Stimulated activated CD8-positive, alpha-beta memory T cell treated with anti-CD3 and anti-CD28 coated beads, Interleukin-4, amount 100 ng/mL, for 1 hour (primary cell): ENCODE data around the gene ZFYVE19.
"Not testable (repeated sequence)": the region's sequence is repeated elsewhere in the genome, so short reads cannot be mapped to it uniquely, and the experiment has no call there.

Source experiments
- DNase-seq, 2 donors: peaks; one replicate each; pipeline ENCODE4 v3.0.0-alpha.2; 2020; ENCODE audit warnings: low read depth in 2 of 2, low spot score in 1 of 2

ZFYVE19 gene

GRCh38 chr15:40845511-40846284, 38.8 kb downstream of the ZFYVE19 start:
- no peak for DNase-seq

DNA sequence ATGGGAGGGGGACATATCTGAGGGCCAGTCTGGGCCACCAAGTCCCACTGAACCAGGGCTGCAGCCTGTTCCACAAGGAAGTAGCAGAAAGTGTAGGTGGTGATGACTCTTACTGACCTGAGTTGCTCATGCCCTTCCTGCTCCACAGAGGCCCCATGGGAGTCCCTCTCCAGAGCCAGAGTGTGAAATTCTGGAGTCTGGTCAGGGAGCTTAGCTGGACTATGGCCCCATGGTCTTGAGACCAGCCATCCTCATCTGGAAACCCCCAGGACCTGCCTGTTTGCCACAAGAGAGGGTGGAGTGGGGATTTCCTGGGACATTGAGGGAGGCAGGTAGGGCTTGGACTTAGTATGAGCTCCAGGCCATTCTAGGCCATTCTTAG, 39.9 kb downstream of the ZFYVE19 start:
- DNase-seq: no peak

DNA sequence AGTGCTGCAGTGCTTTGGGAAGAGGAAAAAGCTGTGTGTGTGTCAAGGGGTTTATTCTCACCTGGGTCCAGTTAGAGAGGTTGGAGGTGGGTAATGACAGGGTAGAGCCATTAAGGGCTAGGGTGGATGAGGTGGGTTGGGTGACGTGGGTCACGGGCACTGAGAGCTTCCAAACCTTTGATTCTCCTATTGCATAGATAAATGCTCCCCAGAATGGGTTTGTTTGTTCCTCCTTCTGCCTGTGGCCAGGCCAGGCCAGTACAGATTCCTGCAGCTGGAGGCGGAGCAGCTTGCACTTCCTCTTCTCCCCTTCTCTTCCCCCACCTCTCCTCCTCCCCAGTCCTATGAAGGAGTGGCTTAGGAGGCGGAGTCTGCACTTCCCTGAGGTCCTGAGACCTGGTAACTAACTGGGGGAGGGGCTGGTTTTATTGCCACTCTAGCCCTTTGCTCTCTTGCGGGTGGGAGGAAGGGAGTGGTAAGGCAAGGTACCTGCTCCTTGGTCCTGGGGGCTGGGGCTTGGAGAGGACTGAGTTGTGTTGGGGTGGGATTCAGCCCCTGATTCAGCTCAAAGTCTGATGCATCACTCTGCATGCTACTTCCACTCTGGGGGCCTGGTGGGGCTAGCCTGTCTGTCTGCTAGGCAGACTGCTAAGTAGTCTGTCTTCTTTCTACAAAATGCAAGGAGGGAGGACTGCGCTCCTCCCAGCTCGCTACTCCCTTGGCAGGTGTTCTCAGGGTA, 40.5 kb downstream of the ZFYVE19 start:
- no peak for DNase-seq

- DNase-seq: no peak
These were observed 43.8 kb downstream of the ZFYVE19 start for GRCh38 chr15:40850576-40851112.

GRCh38 chr15:40852529-40852928, 45.6 kb downstream of the ZFYVE19 start:
- no peak for DNase-seq

GRCh38 chr15:40853241-40853890, 46.5 kb downstream of the ZFYVE19 start:
- DNase-seq: no peak

- no peak for DNase-seq
These were observed 47.3 kb downstream of the ZFYVE19 start for GRCh38 chr15:40854161-40854560.

- no peak for DNase-seq
These were observed 48.9 kb downstream of the ZFYVE19 start for GRCh38 chr15:40855706-40856234.

GRCh38 chr15:40856746-40857145, 49.9 kb downstream of the ZFYVE19 start:
- no peak for DNase-seq

- peak; percentile 53 to 63 for DNase-seq
These were observed 50.9 kb downstream of the ZFYVE19 start for GRCh38 chr15:40857601-40858341.

DNA sequence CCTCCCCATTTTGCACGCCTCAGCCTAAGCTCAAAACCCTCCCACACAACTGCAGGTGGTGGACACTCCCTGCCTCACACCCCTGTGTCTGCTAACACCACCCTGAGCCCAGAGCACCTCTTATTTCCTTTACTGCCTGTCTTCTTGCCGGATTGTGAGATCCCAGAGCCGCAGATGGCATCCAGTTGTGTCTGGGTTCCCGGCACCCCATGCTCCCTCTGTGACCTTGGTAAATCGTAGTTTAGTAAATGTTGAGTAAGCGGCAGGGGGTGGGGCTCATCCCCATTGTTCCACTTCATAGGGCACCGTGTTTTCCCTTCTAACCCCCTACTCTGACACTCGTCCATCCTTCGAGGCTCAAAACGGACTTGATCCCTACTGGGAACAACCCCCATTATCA, 51.8 kb downstream of the ZFYVE19 start:
- DNase-seq: no peak

DNA sequence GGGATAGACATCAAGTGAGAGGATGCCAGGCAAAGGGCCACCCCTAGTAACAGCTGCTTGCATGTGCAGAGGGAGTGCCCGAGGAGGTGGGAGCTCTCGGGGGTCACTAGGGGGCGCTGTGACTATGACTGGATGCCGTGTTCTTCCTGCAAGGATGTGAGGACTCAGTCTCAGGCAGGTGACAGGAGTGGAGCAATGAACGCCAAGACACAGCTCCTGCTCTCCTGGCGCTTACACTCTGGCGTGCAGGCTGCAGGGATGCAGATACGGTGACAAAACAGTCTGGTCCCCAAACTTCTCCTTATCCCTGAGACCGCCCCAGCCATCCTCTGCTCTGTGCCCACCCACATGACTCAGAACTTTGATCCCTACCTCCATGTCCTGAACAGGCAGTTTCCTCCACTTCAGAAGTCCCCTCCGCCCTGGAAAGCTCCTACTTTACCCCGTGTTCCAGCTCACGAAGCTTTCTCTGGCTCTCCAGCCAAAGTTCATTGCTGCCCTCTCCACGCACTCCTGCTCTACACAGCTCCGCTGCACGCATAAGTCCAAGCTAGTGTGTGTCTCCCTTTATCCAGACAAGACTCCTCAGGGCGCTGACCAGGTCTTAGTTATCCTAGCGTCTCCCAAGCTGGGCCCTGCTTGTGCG, 52.4 kb downstream of the ZFYVE19 start:
- peak; percentile 62 to 68 for DNase-seq

- not testable (repeated sequence) for DNase-seq
These were observed 54.3 kb downstream of the ZFYVE19 start for GRCh38 chr15:40861147-40861546.

- DNase-seq: no peak
These were observed 56.9 kb downstream of the ZFYVE19 start for GRCh38 chr15:40863660-40864270.
